ENCODE measurements around the gene DMRTB1. TPM values are rescaled to one million over a fixed set of nuclear protein-coding genes. Genes with fewer than 3 reads are reported as not detected.

The DMRTB1 gene
- total RNA-seq, 1 experiment from 2014 or later, result not detected

DNA sequence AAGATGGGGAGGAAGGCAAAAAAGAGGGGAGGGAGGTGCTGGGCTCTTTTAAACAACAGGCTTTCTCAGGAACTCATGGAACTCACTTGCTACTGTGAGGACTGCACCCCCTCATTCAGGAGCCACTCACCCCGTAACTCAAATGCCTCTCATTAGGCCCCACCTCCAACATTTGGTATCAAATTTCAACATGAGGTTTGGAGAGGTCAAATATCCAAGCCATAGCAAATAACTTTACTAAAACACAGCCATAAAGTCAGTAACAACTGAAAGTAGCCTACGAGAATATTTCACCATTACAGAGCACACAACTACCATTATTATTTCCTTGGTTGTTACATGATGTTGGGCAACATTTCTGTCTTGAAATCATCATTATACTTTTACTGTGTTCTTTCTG, 13.1 kb upstream of the DMRTB1 start:
- Histone ChIP-seq H3K36me3 (no peaks in the 10 kb centered on the region), H3K27ac (no peak overlapping the region), H3K4me3 (no peak overlapping the region), H3K27me3 (replicated peaks) (no peaks in the 10 kb centered on the region), H3K4me1 (replicated peaks) (peaks cover 29% of the 10 kb centered on the region), H3K9me3 (replicated peaks) (no peaks in the 10 kb centered on the region)
- no peak for DNase-seq (ENCODE audit: low read depth in 1 of 2, low spot score in 2 of 2)

DNA sequence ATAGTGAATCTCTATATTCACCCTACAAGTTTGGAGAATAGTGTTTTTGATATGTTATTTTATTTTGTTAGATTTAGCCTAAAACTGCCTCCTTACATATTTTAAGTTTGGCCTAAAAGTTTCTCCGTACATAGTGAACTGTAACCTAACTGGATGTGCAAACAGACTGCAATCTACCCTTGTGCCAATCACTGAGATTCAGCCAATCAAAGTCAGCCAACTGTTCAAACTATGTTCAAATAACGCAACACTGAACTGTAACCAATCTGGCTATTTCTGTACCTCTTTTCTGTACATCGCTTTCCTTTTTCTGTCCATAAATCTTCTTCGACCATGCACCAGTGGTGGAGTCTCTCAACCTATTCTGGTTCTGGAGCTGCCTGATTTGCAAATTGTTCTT, 11.8 kb upstream of the DMRTB1 start:
- H3K9me3 ChIP-seq (replicated peaks), result no peaks in the 10 kb centered on the region
- peaks cover 29% of the 10 kb centered on the region for H3K4me1 ChIP-seq (replicated peaks)
- no peak overlapping the region for H3K27ac ChIP-seq
- no peak for DNase-seq (ENCODE audit: low read depth in 1 of 2, low spot score in 2 of 2)
- H3K36me3 ChIP-seq, result no peaks in the 10 kb centered on the region
- H3K27me3 ChIP-seq (replicated peaks), result no peaks in the 10 kb centered on the region
- no peak overlapping the region for H3K4me3 ChIP-seq

DNA sequence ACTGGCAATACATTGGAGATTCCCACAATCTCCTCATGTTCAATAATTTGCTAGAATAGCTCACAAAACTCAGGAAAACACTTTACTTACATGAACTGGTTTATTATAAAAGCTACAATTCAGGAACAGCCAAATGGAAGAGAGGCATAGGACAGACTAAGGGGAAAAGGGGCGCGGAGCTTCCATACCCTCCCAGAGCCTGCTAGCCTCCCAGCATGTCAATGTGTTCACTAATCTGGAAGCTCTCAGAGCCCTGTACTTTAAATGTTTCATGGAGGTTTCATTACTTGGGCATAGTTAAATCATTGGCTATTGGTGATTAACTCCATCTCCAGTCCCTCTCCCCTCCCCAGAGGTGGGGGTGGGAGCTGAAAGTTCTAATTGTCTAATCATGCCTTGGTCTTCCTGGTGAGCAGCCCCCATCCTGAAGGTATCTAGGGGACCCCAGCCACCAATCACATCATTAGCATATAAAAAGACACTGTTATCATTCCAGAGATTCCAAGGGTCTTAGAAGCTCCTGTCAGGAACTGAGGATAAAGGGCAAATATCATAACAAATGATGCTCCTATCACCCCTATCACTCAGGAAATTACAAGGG, 10.9 kb upstream of the DMRTB1 start:
- Histone ChIP-seq H3K27me3 (replicated peaks) (no peaks in the 10 kb centered on the region), H3K36me3 (no peaks in the 10 kb centered on the region), H3K4me3 (no peak overlapping the region), H3K9me3 (replicated peaks) (no peaks in the 10 kb centered on the region), H3K27ac (peak overlapping the region; percentile 98), H3K4me1 (replicated peaks) (peaks cover 29% of the 10 kb centered on the region)
- DNase-seq (ENCODE audit: low read depth in 1 of 2, low spot score in 2 of 2), result no peak

DNA sequence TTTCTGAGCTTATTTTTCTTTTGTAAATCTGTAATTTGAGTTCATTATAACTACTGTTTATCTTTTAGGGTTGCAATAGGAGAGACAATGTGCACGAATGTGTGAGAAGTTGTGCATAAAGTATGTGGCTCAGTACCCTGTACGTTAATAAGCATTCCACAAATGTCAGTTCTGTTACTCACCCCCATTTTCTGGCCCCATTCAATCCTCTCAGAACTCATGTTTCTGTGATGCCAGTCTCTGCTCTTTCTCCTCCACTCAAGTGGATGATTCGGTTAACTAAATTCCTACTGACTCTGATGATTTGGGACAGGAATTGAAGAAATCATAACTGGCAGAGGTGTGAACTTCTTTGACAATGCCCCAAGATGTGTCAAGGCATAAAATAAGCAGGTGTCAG, 10.2 kb upstream of the DMRTB1 start:
- H3K27ac ChIP-seq, result peak overlapping the region; percentile 98
- peak; percentile 73 to 90 for DNase-seq (ENCODE audit: low read depth in 1 of 2, low spot score in 2 of 2)
- H3K4me1 ChIP-seq (replicated peaks), result peaks cover 29% of the 10 kb centered on the region

DNA sequence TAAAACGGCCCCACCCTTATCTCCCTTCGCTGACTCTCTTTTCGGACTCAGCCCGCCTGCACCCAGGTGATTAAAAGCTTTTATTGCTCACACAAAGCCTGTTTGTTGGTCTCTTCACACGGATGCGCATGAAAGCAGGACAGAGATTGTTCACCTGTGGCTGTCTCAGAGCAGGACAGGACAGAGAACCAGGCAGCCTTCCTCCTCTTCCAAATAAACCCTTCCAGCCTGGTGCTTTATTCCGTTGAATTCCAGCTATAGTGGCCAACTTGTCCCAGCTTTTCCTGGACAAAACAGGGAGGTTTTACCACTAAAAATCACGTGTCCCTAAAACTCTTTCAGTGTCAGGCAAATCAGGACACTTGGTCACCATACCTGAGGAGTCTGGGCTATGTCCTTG, 9.5 kb upstream of the DMRTB1 start:
- H3K36me3 ChIP-seq, result no peaks in the 10 kb centered on the region
- no peak overlapping the region for H3K4me3 ChIP-seq
- H3K27me3 ChIP-seq (replicated peaks), result no peaks in the 10 kb centered on the region
- peak in 1 of 2 experiments; percentile 16 for DNase-seq (ENCODE audit: low read depth in 1 of 2, low spot score in 2 of 2)
- H3K27ac ChIP-seq, result peak overlapping the region; percentile 98
- peaks cover 29% of the 10 kb centered on the region for H3K4me1 ChIP-seq (replicated peaks)
- H3K9me3 ChIP-seq (replicated peaks), result no peaks in the 10 kb centered on the region

More for the DNA sequence above, 10.2 kb upstream of the DMRTB1 start:
- Histone ChIP-seq H3K4me3 (no peak overlapping the region), H3K36me3 (no peaks in the 10 kb centered on the region), H3K9me3 (replicated peaks) (no peaks in the 10 kb centered on the region), H3K27me3 (replicated peaks) (no peaks in the 10 kb centered on the region)

DNA sequence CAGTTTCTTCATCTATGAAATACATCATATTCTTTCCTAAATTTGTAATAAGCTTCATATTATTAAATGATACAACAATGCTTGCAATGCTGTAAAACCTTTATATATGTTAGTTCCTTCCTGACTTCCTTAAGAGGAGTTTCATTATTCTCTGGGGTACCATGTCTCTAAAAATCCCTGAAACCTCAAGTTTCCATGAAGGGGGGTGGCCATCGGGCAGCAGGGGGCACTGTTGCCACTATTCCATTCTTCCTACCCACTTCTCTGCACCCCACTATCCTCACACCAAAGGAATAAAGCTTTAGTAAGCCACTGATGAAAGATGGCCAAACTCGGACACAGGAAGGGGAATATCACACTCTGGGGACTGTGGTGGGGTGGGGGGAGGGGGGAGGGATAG, 9.0 kb upstream of the DMRTB1 start:
- no peak for DNase-seq (ENCODE audit: low read depth in 1 of 2, low spot score in 2 of 2)
- peak overlapping the region; percentile 98 for H3K27ac ChIP-seq
- H3K9me3 ChIP-seq (replicated peaks), result no peaks in the 10 kb centered on the region
- H3K4me3 ChIP-seq, result no peak overlapping the region
- no peaks in the 10 kb centered on the region for H3K27me3 ChIP-seq (replicated peaks)
- peaks cover 29% of the 10 kb centered on the region for H3K4me1 ChIP-seq (replicated peaks)
- no peaks in the 10 kb centered on the region for H3K36me3 ChIP-seq

DNA sequence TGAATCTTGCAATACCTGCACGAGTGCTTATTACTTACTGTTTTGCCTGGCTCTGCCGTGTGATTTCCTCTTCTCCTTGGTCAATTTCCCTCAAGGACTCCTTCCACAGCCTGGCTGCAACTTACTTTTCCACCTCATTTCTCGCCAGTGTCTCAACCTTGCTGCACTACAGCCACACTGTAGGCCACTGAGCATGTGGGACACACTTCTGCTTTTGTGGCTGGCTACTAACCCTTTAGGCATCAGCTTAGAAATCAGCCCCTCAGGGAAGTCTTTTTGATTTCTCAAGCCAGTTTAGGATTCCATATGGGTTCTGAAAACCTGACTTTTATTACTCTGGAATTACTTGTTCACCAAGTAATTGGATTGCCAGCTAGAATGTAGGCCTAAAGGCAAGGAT, 5.2 kb upstream of the DMRTB1 start:
- Histone ChIP-seq H3K27me3 (replicated peaks) (no peaks in the 10 kb centered on the region), H3K4me1 (replicated peaks) (peaks cover 13% of the 10 kb centered on the region), H3K36me3 (no peaks in the 10 kb centered on the region), H3K9me3 (replicated peaks) (no peaks in the 10 kb centered on the region), H3K4me3 (no peak overlapping the region), H3K27ac (no peak overlapping the region)
- no peak for DNase-seq (ENCODE audit: low read depth in 1 of 2, low spot score in 2 of 2)

DNA sequence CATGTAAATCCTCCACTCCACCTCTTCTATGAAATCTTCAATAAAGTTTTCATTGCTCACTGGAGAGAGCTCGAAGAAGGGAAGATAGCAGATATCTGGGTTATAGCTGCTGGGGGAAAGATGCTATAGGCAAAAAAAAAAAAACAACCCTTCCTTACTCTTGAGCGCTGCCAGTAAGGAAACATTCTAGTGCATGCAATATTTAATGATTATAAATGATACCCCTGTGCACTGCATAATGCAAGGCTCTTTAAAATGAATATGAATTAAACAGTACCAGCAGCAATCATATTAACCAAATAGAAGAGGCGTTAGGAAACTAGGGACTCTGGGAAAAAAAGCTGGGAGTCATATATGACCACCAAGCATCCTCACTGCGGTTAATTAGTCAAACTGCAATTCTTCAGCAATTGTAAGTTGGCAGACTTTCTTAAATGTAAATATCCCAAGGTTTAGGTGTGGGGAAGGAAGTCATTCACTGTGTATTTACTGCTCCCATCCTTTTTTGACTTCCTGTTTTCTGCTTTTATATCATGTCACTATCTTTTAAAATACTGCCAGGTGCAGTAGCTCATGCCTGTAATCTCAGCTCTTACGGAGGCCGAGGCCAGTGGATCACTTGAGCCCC, 3.7 kb upstream of the DMRTB1 start:
- Histone ChIP-seq H3K27ac (no peak overlapping the region), H3K36me3 (no peaks in the 10 kb centered on the region)
- DNase-seq (ENCODE audit: low read depth in 1 of 2, low spot score in 2 of 2), result no peak

DNA sequence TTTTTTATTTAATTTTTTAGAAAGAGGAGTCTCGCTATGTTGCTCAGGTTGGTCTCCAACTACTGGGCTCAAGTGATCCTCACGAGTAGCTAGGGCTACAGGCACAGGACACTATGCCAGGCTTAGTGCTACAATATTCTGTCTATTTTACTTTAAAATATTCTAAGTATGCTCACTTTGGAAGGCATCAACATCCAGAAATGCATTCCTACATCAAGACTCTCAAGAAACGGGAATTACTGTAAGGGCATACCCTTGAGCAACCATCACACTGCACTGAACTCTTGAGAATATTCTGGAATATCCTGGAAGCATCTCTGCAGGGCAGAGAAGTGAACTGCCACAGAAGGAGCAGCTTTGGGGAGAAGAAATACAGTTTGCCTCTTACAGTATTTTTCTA, 565 bp upstream of the DMRTB1 start:
- no peaks in the 10 kb centered on the region for H3K36me3 ChIP-seq
- H3K4me3 ChIP-seq, result no peak overlapping the region
- no peaks in the 10 kb centered on the region for H3K9me3 ChIP-seq (replicated peaks)
- DNase-seq (ENCODE audit: low read depth in 1 of 2, low spot score in 2 of 2), result no peak
- no peak overlapping the region for H3K27ac ChIP-seq
- H3K4me1 ChIP-seq (replicated peaks), result no peaks in the 10 kb centered on the region
- no peaks in the 10 kb centered on the region for H3K27me3 ChIP-seq (replicated peaks)

More for the DNA sequence above, 3.7 kb upstream of the DMRTB1 start:
- H3K27me3 ChIP-seq (replicated peaks), result no peaks in the 10 kb centered on the region
- no peaks in the 10 kb centered on the region for H3K9me3 ChIP-seq (replicated peaks)
- no peaks in the 10 kb centered on the region for H3K4me1 ChIP-seq (replicated peaks)
- H3K4me3 ChIP-seq, result no peak overlapping the region

DNA sequence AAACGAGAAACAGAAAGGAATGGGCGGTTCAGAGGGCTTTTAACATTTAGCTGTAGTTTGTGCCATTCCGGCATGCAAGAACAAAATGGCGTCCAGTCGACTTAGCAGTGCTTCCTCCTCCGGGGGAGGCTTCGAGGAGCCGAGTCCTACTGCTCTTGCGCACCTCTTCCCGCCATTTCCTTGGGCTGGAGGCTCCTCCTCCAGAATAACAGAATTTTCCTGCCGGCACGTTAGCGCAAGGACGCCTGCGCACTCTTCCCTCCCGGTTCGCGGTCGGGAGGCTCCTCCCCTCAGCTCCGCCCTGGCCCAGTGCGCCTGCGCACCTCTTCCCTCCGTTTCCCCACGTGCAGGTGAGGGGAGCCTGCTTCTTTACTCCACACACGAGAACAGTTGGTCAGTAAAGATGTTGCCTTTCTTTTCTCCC, 1.0 kb downstream of the DMRTB1 start:
- Histone ChIP-seq H3K27me3 (replicated peaks) (no peaks in the 10 kb centered on the region), H3K4me1 (replicated peaks) (no peaks in the 10 kb centered on the region), H3K36me3 (no peaks in the 10 kb centered on the region), H3K9me3 (replicated peaks) (no peaks in the 10 kb centered on the region), H3K27ac (no peak overlapping the region), H3K4me3 (no peak overlapping the region)
- DNase-seq (ENCODE audit: low read depth in 1 of 2, low spot score in 2 of 2), result no peak

DNA sequence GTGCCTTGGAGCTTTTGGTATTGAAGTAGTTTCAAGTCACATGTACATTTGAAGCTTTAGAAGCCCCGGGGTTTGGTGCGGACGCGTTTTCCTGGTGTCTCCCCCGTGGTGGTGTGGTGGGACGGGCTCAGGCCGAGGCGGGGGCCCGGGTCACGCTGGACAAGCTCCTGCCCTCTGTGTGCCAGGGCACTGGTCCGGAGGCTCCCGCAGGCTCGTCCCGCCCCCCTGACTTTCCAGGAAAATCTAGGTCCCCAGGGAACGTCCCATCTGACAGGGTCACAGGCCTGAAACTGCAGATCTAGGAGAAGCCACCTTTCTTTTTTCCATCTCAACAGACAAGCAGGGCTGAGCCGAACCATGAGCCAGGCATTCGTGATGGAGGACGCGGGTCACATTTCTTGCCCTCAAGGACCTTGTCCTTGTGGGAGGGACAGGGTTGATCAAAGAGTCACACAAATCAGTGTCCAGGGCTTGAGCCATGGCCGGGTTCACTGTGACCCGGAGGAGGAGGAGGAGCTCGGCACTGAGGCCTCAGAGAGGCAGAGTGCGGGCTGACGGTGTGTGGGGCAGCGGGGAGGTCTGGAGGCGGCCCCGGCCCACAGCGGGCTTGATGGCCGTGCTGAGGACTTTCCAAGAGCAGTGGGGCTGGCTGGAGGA, 1.6 kb downstream of the DMRTB1 start:
- H3K9me3 ChIP-seq (replicated peaks), result no peaks in the 10 kb centered on the region
- H3K4me1 ChIP-seq (replicated peaks), result no peaks in the 10 kb centered on the region
- H3K36me3 ChIP-seq, result no peaks in the 10 kb centered on the region
- H3K27ac ChIP-seq, result no peak overlapping the region
- H3K4me3 ChIP-seq, result no peak overlapping the region
- no peak for DNase-seq (ENCODE audit: low read depth in 1 of 2, low spot score in 2 of 2)
- H3K27me3 ChIP-seq (replicated peaks), result no peaks in the 10 kb centered on the region

DNA sequence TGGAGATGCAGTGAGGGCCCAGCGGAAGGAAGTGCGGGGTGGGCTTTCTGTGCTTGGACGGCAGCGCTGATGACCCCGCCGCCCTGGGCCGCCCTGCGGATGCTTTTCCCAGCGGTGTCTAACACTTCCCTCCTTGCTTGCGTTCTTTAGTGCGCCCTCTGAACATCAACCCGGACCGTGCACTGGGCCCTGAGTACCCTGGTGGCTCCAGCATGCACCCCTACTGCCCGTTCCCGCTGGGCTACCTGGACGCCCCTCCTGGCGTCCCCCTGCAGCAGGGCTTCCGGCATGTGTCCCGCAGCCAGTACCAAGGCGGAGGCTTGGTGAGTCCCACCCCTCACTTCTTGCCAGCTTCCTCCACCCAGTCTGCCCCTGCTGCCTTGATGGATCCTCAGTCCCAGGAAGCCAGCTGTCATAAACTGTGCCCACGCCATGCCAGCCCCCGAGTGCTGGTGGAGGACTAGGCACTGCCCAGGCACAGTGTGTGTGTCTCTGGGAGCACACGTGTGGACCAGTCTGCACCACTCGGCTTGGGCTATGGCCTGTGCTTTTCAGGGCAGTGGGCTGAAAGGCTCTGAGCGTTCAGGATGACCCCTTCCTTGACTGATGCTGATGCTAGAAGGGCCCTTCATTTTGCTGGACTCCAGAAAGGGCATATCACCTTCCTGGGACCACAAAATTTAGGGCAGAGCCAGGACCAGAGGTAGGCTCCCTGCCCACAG, 2.3 kb downstream of the DMRTB1 start:
- Histone ChIP-seq H3K4me1 (replicated peaks) (no peaks in the 10 kb centered on the region), H3K36me3 (no peaks in the 10 kb centered on the region), H3K27me3 (replicated peaks) (no peaks in the 10 kb centered on the region), H3K4me3 (no peak overlapping the region), H3K9me3 (replicated peaks) (no peaks in the 10 kb centered on the region), H3K27ac (no peak overlapping the region)
- no peak for DNase-seq (ENCODE audit: low read depth in 1 of 2, low spot score in 2 of 2)

DNA sequence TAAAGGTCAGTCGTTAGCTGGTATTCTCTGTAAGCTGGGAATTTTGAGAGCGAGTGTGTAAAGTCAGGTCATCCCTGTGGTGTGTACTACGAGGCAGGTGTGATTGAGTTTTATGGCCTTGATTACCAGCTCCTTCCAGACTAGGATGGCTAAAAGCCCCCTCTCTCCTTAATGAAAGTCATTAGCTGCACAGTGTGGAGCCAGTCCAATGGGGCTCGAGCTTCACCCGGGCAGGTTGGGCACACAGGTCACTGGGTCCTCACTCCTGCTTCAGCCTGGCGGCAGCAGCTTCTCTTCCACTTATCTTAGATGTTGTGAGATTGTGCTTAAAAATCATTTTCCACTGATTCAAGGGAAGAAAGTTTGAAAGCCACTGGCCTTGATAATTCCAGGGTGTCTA, 3.0 kb downstream of the DMRTB1 start:
- no peak for DNase-seq (ENCODE audit: low read depth in 1 of 2, low spot score in 2 of 2)
- no peak overlapping the region for H3K4me3 ChIP-seq
- no peaks in the 10 kb centered on the region for H3K4me1 ChIP-seq (replicated peaks)
- no peaks in the 10 kb centered on the region for H3K27me3 ChIP-seq (replicated peaks)
- no peaks in the 10 kb centered on the region for H3K9me3 ChIP-seq (replicated peaks)
- H3K36me3 ChIP-seq, result no peaks in the 10 kb centered on the region
- H3K27ac ChIP-seq, result no peak overlapping the region

Data from SJSA1 (cell line).